Endometrial microvascular endothelial cells (primary cell): Measurements from ENCODE around the gene BMPR1A. TPM values are rescaled to one million over a fixed set of nuclear protein-coding genes. Genes with fewer than 3 reads are reported as not detected.

Experiments
- in situ Hi-C: cut with HindIII; loops from 2 replicates; pipeline ENCODE4 v1.10.0; 2017; ENCODE audit warnings: low sequenced_read_pairs, low pct_unique_long_range_greater_than_20kb; ENCODE audit errors: inconsistent ontology term
- total RNA-seq: library from RNA; depleted of rRNA; stranded (reverse); fragments of >200 nt; gene quantifications from one replicate; pipeline ENCODE4 v1.2.3, GENCODE V29; 2015; ENCODE audit errors: inconsistent ontology term

The BMPR1A gene
- total RNA-seq, 1 donor from 2014 or later, result 0.28 TPM

GRCh38 chr10:86792461-86793167 lies 36.2 kb downstream of the BMPR1A start:
- in situ Hi-C loops, result no loop called here

GRCh38 chr10:86793696-86794095 lies 37.3 kb downstream of the BMPR1A start:
- in situ Hi-C loops, result no loop called here

- in situ Hi-C loops, result no loop called here
These were observed 38.9 kb downstream of the BMPR1A start for GRCh38 chr10:86795353-86795752.

- in situ Hi-C loops, result no loop called here
These were observed 41.6 kb downstream of the BMPR1A start for GRCh38 chr10:86798025-86798424.

GRCh38 chr10:86798611-86799010 lies 42.2 kb downstream of the BMPR1A start:
- in situ Hi-C loops, result no loop called here

GRCh38 chr10:86799188-86799845 lies 42.9 kb downstream of the BMPR1A start:
- in situ Hi-C loops, result no loop called here

- in situ Hi-C loops, result no loop called here
These were observed 45.6 kb downstream of the BMPR1A start for GRCh38 chr10:86801995-86802394.

GRCh38 chr10:86802473-86803108 lies 46.2 kb downstream of the BMPR1A start:
- in situ Hi-C loops, result no loop called here

GRCh38 chr10:86803156-86803555 lies 46.7 kb downstream of the BMPR1A start:
- in situ Hi-C loops, result no loop called here

GRCh38 chr10:86804805-86805204 lies 48.4 kb downstream of the BMPR1A start:
- in situ Hi-C loops, result no loop called here

GRCh38 chr10:86813101-86813500 lies 56.7 kb downstream of the BMPR1A start:
- in situ Hi-C loops, result no loop called here

- in situ Hi-C loops, result no loop called here
These were observed 57.6 kb downstream of the BMPR1A start for GRCh38 chr10:86813982-86814381.

GRCh38 chr10:86815035-86815617 lies 58.7 kb downstream of the BMPR1A start:
- in situ Hi-C loops, result no loop called here

GRCh38 chr10:86815640-86816039 lies 59.2 kb downstream of the BMPR1A start:
- in situ Hi-C loops, result no loop called here

- in situ Hi-C loops, result no loop called here
These were observed 60.8 kb downstream of the BMPR1A start for GRCh38 chr10:86817246-86817645.

GRCh38 chr10:86819567-86819966 lies 63.1 kb downstream of the BMPR1A start:
- in situ Hi-C loops, result no loop called here

- in situ Hi-C loops, result no loop called here
These were observed 64.1 kb downstream of the BMPR1A start for GRCh38 chr10:86820509-86820908.

GRCh38 chr10:86821388-86821999 lies 65.1 kb downstream of the BMPR1A start:
- in situ Hi-C loops, result no loop called here

GRCh38 chr10:86823565-86823964 lies 67.1 kb downstream of the BMPR1A start:
- in situ Hi-C loops, result no loop called here
